Loucy (cell line): ENCODE measurements around the gene PHF14.
"Not testable (repeated sequence)": the region's sequence is repeated elsewhere in the genome, so short reads cannot be mapped to it uniquely, and the experiment has no call there.

Experiments used
- H2AFZ ChIP-seq: fragments of 200-600 bp; sonication (generic); 2 replicates; pipeline ENCODE4 v1.6.0; 2016; ENCODE audit warnings: antibody characterized with exemption, mild to moderate bottlenecking, low read length, moderate library complexity
- H3F3A ChIP-seq: fragments of 200-600 bp; 2 replicates; pipeline ENCODE4 v1.6.0; 2016; ENCODE audit warnings: antibody characterized with exemption, low read depth, mild to moderate bottlenecking
- H3K27me3 ChIP-seq: fragments of 200-600 bp; sonication (generic); 2 replicates; pipeline ENCODE4 v1.6.1; 2014; ENCODE audit warnings: low read length, mild to moderate bottlenecking; ENCODE audit not compliant: insufficient read depth, poor library complexity, severe bottlenecking
- H3K36me3 ChIP-seq: fragments of 200-600 bp; sonication (generic); 2 replicates; pipeline ENCODE4 v1.6.1; 2016; ENCODE audit warnings: low read length; ENCODE audit not compliant: insufficient read depth
- H3K4me1 ChIP-seq: fragments of 200-600 bp; sonication (generic); 2 replicates; pipeline ENCODE4 v1.5.1; 2014; ENCODE audit warnings: low read length, mild to moderate bottlenecking; ENCODE audit not compliant: insufficient read depth, poor library complexity, severe bottlenecking
- H3K4me2 ChIP-seq: fragments of 200-600 bp; sonication (generic); 2 replicates; pipeline ENCODE4 v1.6.0; 2014; ENCODE audit warnings: antibody characterized with exemption, low read length, low read depth, mild to moderate bottlenecking; ENCODE audit not compliant: poor library complexity, severe bottlenecking
- H3K4me3 ChIP-seq: fragments of 200-600 bp; sonication (generic); 2 replicates; pipeline ENCODE4 v1.5.1; 2014; ENCODE audit warnings: low read length, mild to moderate bottlenecking, mixed read lengths; ENCODE audit not compliant: poor library complexity, severe bottlenecking
- H3K79me2 ChIP-seq: fragments of 200-600 bp; sonication (generic); 2 replicates; pipeline ENCODE4 v1.6.1; 2014; ENCODE audit warnings: low read length; ENCODE audit not compliant: insufficient read depth
- H3K9ac ChIP-seq: fragments of 200-600 bp; sonication (generic); 2 replicates; pipeline ENCODE4 v1.6.0; 2014; ENCODE audit warnings: mild to moderate bottlenecking, low read depth, low read length, moderate library complexity; ENCODE audit not compliant: poor library complexity, severe bottlenecking
- H3K9me2 ChIP-seq: fragments of 200-600 bp; sonication (generic); replicated peaks from 2 replicates; pipeline ENCODE4 v1.6.1; 2016; ENCODE audit warnings: low read depth, low read length, mixed read lengths
- H3K9me3 ChIP-seq: fragments of 200-600 bp; sonication (generic); 2 replicates; pipeline ENCODE4 v1.6.1; 2014; ENCODE audit warnings: mild to moderate bottlenecking, antibody characterized with exemption, low read length, low read depth; ENCODE audit not compliant: insufficient read depth
- H4K20me1 ChIP-seq: fragments of 200-600 bp; sonication (generic); 2 replicates; pipeline ENCODE4 v1.6.0; 2014; ENCODE audit warnings: antibody characterized with exemption, low read length, mild to moderate bottlenecking; ENCODE audit not compliant: insufficient read depth, poor library complexity, severe bottlenecking
- EZH2phosphoT487 ChIP-seq: fragments of 200-600 bp; IDR thresholded peaks from 2 replicates; pipeline ENCODE4 v1.6.1; 2018; ENCODE audit warnings: antibody characterized with exemption, mild to moderate bottlenecking, moderate library complexity, borderline replicate concordance
- TF ChIP-seq, protein P1 (sequence below): fragments of 200-600 bp; sonication (generic); conservative IDR thresholded peaks from 2 replicates; pipeline ENCODE4 v1.5.1; 2014; ENCODE audit warnings: mild to moderate bottlenecking, antibody characterized with exemption, low read length

Gene PHF14

DNA sequence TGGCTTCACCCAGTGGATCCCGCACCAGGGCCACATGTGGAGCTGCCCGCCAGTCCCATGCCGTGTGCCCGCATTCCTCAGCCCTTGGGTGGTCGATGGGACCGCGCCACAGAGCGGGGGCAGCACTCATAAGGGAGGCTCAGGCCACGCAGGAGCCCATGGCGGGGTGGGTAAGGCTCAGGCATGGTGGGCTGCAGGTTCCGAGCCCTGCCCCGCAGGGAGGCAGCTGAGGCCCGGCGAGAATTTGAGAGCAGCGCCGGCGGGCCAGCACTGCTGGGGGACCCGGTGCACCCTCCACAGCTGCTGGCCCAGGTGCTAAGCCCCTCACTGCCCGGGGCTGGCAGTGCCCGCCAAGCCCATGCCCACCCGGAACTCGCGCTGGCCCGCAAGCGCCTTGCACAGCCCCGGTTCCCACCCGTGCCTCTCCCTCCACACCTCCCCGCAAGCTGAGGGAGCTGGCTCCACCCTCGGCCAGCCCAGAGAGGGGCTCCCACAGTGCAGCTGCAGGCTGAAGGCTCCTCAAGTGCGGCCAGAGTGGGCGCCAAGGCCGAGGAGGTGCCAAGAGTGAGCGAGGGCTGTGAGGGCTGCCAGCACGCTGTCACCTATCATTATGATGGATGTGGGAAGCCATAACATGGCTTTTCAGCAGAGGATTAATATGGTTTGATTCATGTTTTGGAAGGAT, 22.0 kb downstream of the PHF14 start:
- not testable (repeated sequence) for H3K4me3 ChIP-seq, H3F3A ChIP-seq, H3K4me2 ChIP-seq, H3K9ac ChIP-seq, H3K9me3 ChIP-seq, H3K27me3 ChIP-seq, H2AFZ ChIP-seq, H3K9me2 ChIP-seq
- Histone ChIP-seq H4K20me1 (peaks cover 47% of the 10 kb centered on the region), H3K36me3 (peaks cover 41% of the 10 kb centered on the region), H3K79me2 (peaks cover 80% of the 10 kb centered on the region), H3K4me1 (peaks cover 17% of the 10 kb centered on the region)

DNA sequence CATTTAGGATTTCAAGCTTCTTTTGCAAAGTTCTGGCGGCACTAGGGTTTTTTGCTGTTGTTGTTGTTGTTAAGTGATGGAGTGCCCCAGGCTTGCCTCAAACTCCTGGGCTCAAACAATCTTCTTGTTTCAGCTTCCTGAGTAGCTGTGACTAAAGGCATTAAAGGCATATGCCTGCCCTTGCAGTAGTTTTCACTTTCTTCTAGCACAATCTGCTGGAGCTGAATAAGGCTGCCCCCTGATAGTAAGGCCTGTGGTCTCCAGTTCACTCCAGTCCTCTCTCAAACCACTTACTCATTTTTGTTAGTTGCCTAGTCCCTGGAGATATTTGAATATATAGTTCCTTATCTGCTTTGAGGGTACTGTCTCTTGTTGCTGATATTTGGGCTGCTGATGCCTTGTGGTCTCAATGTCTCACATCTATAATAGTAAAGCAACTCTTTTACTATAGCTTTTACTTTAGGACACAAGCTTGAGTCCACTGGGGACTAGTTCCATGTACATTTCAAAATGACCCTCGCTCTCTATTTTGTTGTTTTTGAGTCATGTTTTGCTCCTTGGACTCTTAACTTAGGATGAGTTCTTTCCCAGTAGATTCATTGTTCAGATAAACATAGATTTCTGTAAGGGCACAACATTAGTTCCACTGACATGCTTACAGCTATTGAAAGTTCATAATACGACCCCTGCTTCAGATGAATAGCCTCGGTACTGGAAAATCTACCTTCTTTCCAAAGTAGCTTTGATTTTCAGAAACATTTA, 25.5 kb downstream of the PHF14 start:
- TF ChIP-seq EZH2phosphoT487 = no peak
- TF ChIP-seq, protein P1, sequence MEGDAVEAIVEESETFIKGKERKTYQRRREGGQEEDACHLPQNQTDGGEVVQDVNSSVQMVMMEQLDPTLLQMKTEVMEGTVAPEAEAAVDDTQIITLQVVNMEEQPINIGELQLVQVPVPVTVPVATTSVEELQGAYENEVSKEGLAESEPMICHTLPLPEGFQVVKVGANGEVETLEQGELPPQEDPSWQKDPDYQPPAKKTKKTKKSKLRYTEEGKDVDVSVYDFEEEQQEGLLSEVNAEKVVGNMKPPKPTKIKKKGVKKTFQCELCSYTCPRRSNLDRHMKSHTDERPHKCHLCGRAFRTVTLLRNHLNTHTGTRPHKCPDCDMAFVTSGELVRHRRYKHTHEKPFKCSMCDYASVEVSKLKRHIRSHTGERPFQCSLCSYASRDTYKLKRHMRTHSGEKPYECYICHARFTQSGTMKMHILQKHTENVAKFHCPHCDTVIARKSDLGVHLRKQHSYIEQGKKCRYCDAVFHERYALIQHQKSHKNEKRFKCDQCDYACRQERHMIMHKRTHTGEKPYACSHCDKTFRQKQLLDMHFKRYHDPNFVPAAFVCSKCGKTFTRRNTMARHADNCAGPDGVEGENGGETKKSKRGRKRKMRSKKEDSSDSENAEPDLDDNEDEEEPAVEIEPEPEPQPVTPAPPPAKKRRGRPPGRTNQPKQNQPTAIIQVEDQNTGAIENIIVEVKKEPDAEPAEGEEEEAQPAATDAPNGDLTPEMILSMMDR = no peak
- Histone ChIP-seq H3K4me1 (peaks cover 17% of the 10 kb centered on the region), H4K20me1 (peaks cover 68% of the 10 kb centered on the region), H2AFZ (no peak overlapping the region), H3K4me2 (peak overlapping the region; percentile 7), H3F3A (no peaks in the 10 kb centered on the region), H3K9me2 (no peaks in the 10 kb centered on the region), H3K4me3 (no peak overlapping the region), H3K36me3 (peaks cover 33% of the 10 kb centered on the region), H3K9ac (no peak overlapping the region), H3K9me3 (no peaks in the 10 kb centered on the region; the same call in 1 of the 2 replicates), H3K79me2 (peaks cover 97% of the 10 kb centered on the region), H3K27me3 (no peaks in the 10 kb centered on the region)

DNA sequence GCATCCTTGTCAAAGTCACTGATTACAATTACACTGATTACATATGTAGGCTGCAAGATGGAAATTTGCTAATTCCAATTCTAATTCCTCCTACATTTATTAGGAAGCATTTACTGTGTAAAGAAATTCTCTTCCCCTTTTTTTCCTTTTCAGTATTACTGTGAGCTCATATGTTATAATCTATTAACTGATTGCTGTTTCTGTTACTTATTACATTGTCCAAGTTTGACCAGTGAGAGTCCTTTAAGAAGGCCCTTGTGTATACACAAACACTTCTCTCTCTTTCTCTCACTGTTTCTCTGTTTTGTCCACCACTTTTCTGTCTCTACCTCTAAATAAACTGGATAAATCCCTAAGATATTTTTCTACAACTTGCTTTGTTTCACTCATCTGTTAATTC, 31.5 kb downstream of the PHF14 start:
- no peak for TF ChIP-seq EZH2phosphoT487
- TF ChIP-seq, protein P1 = no peak
- Histone ChIP-seq H3K4me2 (no peak overlapping the region), H2AFZ (no peak overlapping the region), H3K4me3 (no peak overlapping the region), H3K79me2 (peaks cover 93% of the 10 kb centered on the region), H4K20me1 (peaks cover 76% of the 10 kb centered on the region), H3K9ac (no peak overlapping the region), H3K9me3 (no peaks in the 10 kb centered on the region), H3K27me3 (no peaks in the 10 kb centered on the region), H3K36me3 (peaks cover 49% of the 10 kb centered on the region), H3K9me2 (no peaks in the 10 kb centered on the region), H3K4me1 (peaks cover 7% of the 10 kb centered on the region), H3F3A (no peaks in the 10 kb centered on the region)
